ENCODE data around the gene ATP8B1.

DNA sequence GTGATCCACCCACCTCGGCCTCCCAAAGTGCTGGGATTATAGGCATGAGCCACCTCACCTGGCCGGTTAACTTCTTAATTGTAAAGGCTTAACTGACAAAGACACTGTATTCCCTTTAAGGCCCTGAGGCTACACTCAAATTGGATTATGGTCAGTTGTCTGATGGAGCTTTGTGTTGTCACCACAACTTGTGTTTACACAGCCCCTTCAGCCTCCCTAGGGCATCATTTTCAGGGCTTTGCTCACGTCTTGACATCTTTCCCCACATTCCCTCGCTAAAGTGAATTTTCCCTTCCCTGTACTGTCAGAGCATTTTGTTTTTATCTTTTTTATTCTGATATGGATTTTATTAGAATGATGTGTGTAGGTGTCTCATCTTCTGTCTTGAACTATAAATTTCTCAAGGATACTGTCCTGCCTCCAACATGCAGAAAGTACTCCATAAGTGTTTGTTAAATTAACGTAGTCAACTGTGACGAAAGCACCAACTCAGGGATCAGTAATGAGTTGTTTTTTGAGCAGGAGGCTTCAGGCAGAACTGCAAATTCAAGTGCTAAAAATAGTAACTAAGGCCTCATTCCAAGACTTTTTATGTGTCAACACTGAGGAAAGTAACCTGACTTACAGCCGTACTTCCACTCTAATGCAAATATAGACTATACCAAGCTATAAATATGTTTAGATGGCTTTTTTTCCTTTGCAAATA is 104.4 kb downstream of the ATP8B1 start:
- no peak for TF ChIP-seq POLR2A (IDR thresholded peaks at IDR 0.05)
- TF ChIP-seq, protein P1, sequence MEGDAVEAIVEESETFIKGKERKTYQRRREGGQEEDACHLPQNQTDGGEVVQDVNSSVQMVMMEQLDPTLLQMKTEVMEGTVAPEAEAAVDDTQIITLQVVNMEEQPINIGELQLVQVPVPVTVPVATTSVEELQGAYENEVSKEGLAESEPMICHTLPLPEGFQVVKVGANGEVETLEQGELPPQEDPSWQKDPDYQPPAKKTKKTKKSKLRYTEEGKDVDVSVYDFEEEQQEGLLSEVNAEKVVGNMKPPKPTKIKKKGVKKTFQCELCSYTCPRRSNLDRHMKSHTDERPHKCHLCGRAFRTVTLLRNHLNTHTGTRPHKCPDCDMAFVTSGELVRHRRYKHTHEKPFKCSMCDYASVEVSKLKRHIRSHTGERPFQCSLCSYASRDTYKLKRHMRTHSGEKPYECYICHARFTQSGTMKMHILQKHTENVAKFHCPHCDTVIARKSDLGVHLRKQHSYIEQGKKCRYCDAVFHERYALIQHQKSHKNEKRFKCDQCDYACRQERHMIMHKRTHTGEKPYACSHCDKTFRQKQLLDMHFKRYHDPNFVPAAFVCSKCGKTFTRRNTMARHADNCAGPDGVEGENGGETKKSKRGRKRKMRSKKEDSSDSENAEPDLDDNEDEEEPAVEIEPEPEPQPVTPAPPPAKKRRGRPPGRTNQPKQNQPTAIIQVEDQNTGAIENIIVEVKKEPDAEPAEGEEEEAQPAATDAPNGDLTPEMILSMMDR (IDR thresholded peaks at IDR 0.05): no peak

Measured in body of pancreas (tissue), 4 donors.